Measurements from ENCODE around the gene RAB36. TPM values are rescaled to one million over a fixed set of nuclear protein-coding genes. Genes with fewer than 3 reads are reported as not detected.

Gene RAB36
- total RNA-seq, 1 experiment from 2014 or later, result 1.4 TPM

- no peak overlapping the region for H3K9ac ChIP-seq (ENCODE audit: extremely low read depth, insufficient read length, low read length)
- H3K18ac ChIP-seq (ENCODE audit: insufficient read length, low read depth, low read length), result no peak overlapping the region
- Mint-ChIP-seq H3K9me3 (no peaks in the 10 kb centered on the region), H3K4me1 (peaks cover 50 to 53% of the 10 kb centered on the region in 2 experiments), H3K4me3 (no peak overlapping the region), H3K36me3 (ENCODE audit: insufficient read depth in 1 of 3, low read depth in 3 of 3) (peaks cover 5 to 25% (median 13%) of the 10 kb centered on the region in 3 experiments; a peak in 6 of 7 replicates), H3K27me3 (ENCODE audit: low read depth) (no peaks in the 10 kb centered on the region; the same call in 1 of the 2 replicates), H3K27ac (peak overlapping the region in 1 of 3 experiments; percentile 69; a peak in 2 of 7 replicates)
- H3K27ac ChIP-seq (ENCODE audit: insufficient read length, low read depth, low read length), result no peak overlapping the region
- H3K79me1 ChIP-seq (ENCODE audit: insufficient read depth, low read depth, low read length, poor library complexity, severe bottlenecking), result peaks cover 17% of the 10 kb centered on the region
- no peaks in the 10 kb centered on the region for H4K20me1 ChIP-seq (ENCODE audit: control insufficient read depth, insufficient read depth, insufficient read length)
- H4K5ac ChIP-seq (ENCODE audit: insufficient read length, low read depth, low read length), result no peak overlapping the region
- H3K27me3 ChIP-seq (ENCODE audit: insufficient read depth, low read length), result no peaks in the 10 kb centered on the region
- TF ChIP-seq, protein P1, sequence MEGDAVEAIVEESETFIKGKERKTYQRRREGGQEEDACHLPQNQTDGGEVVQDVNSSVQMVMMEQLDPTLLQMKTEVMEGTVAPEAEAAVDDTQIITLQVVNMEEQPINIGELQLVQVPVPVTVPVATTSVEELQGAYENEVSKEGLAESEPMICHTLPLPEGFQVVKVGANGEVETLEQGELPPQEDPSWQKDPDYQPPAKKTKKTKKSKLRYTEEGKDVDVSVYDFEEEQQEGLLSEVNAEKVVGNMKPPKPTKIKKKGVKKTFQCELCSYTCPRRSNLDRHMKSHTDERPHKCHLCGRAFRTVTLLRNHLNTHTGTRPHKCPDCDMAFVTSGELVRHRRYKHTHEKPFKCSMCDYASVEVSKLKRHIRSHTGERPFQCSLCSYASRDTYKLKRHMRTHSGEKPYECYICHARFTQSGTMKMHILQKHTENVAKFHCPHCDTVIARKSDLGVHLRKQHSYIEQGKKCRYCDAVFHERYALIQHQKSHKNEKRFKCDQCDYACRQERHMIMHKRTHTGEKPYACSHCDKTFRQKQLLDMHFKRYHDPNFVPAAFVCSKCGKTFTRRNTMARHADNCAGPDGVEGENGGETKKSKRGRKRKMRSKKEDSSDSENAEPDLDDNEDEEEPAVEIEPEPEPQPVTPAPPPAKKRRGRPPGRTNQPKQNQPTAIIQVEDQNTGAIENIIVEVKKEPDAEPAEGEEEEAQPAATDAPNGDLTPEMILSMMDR (conservative IDR thresholded peaks at IDR 0.05), result no peak
- no peak overlapping the region for H3T11ph ChIP-seq (ENCODE audit: low read length)
- H2AFZ ChIP-seq (ENCODE audit: low read length), result no peak overlapping the region
- H3K23me2 ChIP-seq (ENCODE audit: insufficient read length, low read depth, low read length, poor library complexity, severe bottlenecking), result no peaks in the 10 kb centered on the region
- peaks cover 47% of the 10 kb centered on the region; the same call in 1 of the 2 replicates for H3K79me2 ChIP-seq (ENCODE audit: insufficient read depth, low read length)
- peaks cover 7% of the 10 kb centered on the region; the same call in 1 of the 2 replicates for H3K4me1 ChIP-seq (ENCODE audit: insufficient read depth, low read length)
- H2AK5ac ChIP-seq (ENCODE audit: insufficient read length, low read length), result no peak overlapping the region
- no peak overlapping the region for H2BK5ac ChIP-seq (ENCODE audit: insufficient read length, low read length)
- no peak overlapping the region for H2BK20ac ChIP-seq (ENCODE audit: low read depth, low read length, poor library complexity, severe bottlenecking)
- H3K23ac ChIP-seq (ENCODE audit: insufficient read length, low read depth, low read length), result no peak overlapping the region
- H4K8ac ChIP-seq (replicated peaks; ENCODE audit: insufficient read length, low read depth, low read length), result no peak overlapping the region
- no peak overlapping the region for H2BK15ac ChIP-seq (ENCODE audit: low read depth, low read length)
- no peak overlapping the region for H4K91ac ChIP-seq (ENCODE audit: insufficient read length, low read depth, low read length)
- no peak overlapping the region for H3K4ac ChIP-seq (ENCODE audit: low read depth, low read length)
- H3K9me3 ChIP-seq (ENCODE audit: control insufficient read depth, low read depth, low read length), result no peaks in the 10 kb centered on the region
- WGBS (ENCODE audit: extremely low coverage, insufficient read length, low lambda C conversion rate), result no CpG with 5 or more reads among the region's 5 CpGs
- H3K4me2 ChIP-seq (ENCODE audit: insufficient read depth, insufficient read length, low read length), result no peak overlapping the region
- no peak overlapping the region for H2BK120ac ChIP-seq (ENCODE audit: low read depth, low read length, poor library complexity, severe bottlenecking)
- no peak overlapping the region for H3K56ac ChIP-seq (ENCODE audit: insufficient read length, low read depth, low read length)
- no peak for DNase-seq
- no peak overlapping the region for H2BK12ac ChIP-seq (ENCODE audit: insufficient read length, low read depth, low read length)
- no peak overlapping the region for H3K14ac ChIP-seq (ENCODE audit: insufficient read depth, low read length)
These were observed 48.0 kb downstream of the RAB36 start for GRCh38 chr22:23193196-23193827.
